ENCODE results near the gene MDC1. TPM values are rescaled to one million over a fixed set of nuclear protein-coding genes. Genes with fewer than 3 reads are reported as not detected.

MDC1 gene
- total RNA-seq, 1 experiment from 2014 or later: 77.6 TPM

DNA sequence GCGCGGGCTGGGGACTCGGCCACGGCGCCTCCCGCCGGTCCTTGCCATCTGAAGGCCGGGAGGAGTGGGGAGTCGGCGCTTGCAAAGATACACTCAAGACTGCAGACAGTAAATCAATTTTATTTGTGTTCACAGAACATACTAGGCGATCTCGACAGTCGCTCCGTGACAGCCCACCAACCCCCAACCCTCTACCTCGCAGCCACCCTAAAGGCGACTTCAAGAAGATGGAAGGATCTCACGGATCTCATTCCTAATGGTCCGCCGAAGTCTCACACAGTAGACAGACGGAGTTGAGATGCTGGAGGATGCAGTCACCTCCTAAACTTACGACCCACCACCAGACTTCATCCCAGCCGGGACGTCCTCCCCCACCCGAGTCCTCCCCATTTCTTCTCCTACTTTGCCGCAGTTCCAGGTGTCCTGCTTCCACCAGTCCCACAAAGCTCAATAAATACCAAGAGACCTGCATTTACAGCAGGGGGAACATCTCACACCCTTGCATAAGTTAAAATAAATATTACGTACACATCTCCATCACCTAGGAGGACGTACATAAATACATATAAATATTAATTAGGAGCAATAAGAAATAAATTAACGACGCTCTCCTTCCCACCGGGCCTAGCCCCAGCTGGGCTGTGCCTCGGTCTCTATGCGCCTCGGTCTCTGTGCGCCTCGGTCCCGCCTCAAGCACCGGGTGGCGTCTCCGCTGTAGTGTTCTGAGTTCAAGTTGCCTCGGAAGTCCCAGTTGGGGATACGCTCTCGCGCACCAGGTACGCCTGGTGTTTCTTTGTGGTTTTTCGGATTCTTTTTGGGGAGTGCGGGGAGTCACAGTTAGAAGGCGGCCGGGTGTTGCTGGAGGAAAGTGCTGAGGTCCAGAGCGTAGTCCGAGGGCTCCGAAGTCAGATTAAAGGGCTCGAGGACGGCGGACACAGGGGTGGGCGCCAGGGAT lies 26.3 kb upstream of the MDC1 start:
- TF ChIP-seq, protein P1, sequence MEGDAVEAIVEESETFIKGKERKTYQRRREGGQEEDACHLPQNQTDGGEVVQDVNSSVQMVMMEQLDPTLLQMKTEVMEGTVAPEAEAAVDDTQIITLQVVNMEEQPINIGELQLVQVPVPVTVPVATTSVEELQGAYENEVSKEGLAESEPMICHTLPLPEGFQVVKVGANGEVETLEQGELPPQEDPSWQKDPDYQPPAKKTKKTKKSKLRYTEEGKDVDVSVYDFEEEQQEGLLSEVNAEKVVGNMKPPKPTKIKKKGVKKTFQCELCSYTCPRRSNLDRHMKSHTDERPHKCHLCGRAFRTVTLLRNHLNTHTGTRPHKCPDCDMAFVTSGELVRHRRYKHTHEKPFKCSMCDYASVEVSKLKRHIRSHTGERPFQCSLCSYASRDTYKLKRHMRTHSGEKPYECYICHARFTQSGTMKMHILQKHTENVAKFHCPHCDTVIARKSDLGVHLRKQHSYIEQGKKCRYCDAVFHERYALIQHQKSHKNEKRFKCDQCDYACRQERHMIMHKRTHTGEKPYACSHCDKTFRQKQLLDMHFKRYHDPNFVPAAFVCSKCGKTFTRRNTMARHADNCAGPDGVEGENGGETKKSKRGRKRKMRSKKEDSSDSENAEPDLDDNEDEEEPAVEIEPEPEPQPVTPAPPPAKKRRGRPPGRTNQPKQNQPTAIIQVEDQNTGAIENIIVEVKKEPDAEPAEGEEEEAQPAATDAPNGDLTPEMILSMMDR (conservative IDR thresholded peaks at IDR 0.05): no peak
- Histone ChIP-seq H2BK5ac (ENCODE audit: insufficient read length, low read length) (no peak overlapping the region), H3K4me1 (ENCODE audit: insufficient read depth, low read length) (peaks cover 2% of the 10 kb centered on the region; the same call in 1 of the 2 replicates), H3K56ac (ENCODE audit: insufficient read length, low read depth, low read length) (no peak overlapping the region), H3K27ac (ENCODE audit: insufficient read length, low read depth, low read length) (peak overlapping the region; percentile 22), H3K23ac (ENCODE audit: insufficient read length, low read depth, low read length) (no peak overlapping the region), H3K9me3 (ENCODE audit: control insufficient read depth, low read depth, low read length) (no peaks in the 10 kb centered on the region), H2BK12ac (ENCODE audit: insufficient read length, low read depth, low read length) (no peak overlapping the region), H3K23me2 (ENCODE audit: insufficient read length, low read depth, low read length, poor library complexity, severe bottlenecking) (peaks cover 17% of the 10 kb centered on the region), H3T11ph (ENCODE audit: low read length) (no peak overlapping the region), H2BK20ac (ENCODE audit: low read depth, low read length, poor library complexity, severe bottlenecking) (no peak overlapping the region), H3K79me1 (ENCODE audit: insufficient read depth, low read depth, low read length, poor library complexity, severe bottlenecking) (peaks cover 6% of the 10 kb centered on the region), H3K9ac (ENCODE audit: extremely low read depth, insufficient read length, low read length) (peak overlapping the region; percentile 87), H3K4me2 (ENCODE audit: insufficient read depth, insufficient read length, low read length) (peak overlapping the region; percentile 83), H2AK5ac (ENCODE audit: insufficient read length, low read length) (no peak overlapping the region), H2BK15ac (ENCODE audit: low read depth, low read length) (no peak overlapping the region), H3K4ac (ENCODE audit: low read depth, low read length) (no peak overlapping the region), H4K20me1 (ENCODE audit: control insufficient read depth, insufficient read depth, insufficient read length) (peaks cover 2% of the 10 kb centered on the region), H4K8ac (replicated peaks; ENCODE audit: insufficient read length, low read depth, low read length) (no peak overlapping the region), H3K79me2 (ENCODE audit: insufficient read depth, low read length) (peaks cover 13% of the 10 kb centered on the region; the same call in 1 of the 2 replicates), H3K18ac (ENCODE audit: insufficient read length, low read depth, low read length) (no peak overlapping the region), H4K91ac (ENCODE audit: insufficient read length, low read depth, low read length) (no peak overlapping the region), H4K5ac (ENCODE audit: insufficient read length, low read depth, low read length) (peak overlapping the region; percentile 5), H2AFZ (ENCODE audit: low read length) (no peak overlapping the region), H2BK120ac (ENCODE audit: low read depth, low read length, poor library complexity, severe bottlenecking) (no peak overlapping the region), H3K27me3 (ENCODE audit: insufficient read depth, low read length) (no peaks in the 10 kb centered on the region; the same call in 1 of the 2 replicates), H3K14ac (ENCODE audit: insufficient read depth, low read length) (peak overlapping the region; percentile 33; the same call in 1 of the 2 replicates)
- DNase-seq: no peak
- peaks cover 25% of the 10 kb centered on the region in 2 experiments for H3K4me1 Mint-ChIP-seq
- peaks cover 3% of the 10 kb centered on the region; the same call in 1 of the 2 replicates for H3K27me3 Mint-ChIP-seq (ENCODE audit: low read depth)
- peak overlapping the region; percentile 94 to 95 for H3K4me3 Mint-ChIP-seq
- peaks cover 34 to 41% (median 40%) of the 10 kb centered on the region in 3 experiments for H3K36me3 Mint-ChIP-seq (ENCODE audit: insufficient read depth in 1 of 3, low read depth in 3 of 3)
- no CpG with 5 or more reads among the region's 55 CpGs for WGBS (ENCODE audit: extremely low coverage, insufficient read length, low lambda C conversion rate)
- H3K27ac Mint-ChIP-seq: peak overlapping the region in 2 of 3 experiments; percentile 67 to 87; a peak in 6 of 7 replicates
- no peaks in the 10 kb centered on the region; a peak in 3 of 5 replicates for H3K9me3 Mint-ChIP-seq

All from H9 (cell line).